HG03045 (cell line): ENCODE measurements around the gene ABHD4.

Experiments used
- ATAC-seq: cut with Tn5 transposase; IDR thresholded peaks from one replicate; pipeline ENCODE4 v1.9.1; 2021; ENCODE audit warnings: mild to moderate bottlenecking, moderate library complexity; ENCODE audit not compliant: unreplicated experiment

The ABHD4 gene

GRCh38 chr14:22658946-22659345 lies 60.8 kb downstream of the ABHD4 start:
- no peak for ATAC-seq

GRCh38 chr14:22660654-22661053 lies 62.6 kb downstream of the ABHD4 start:
- no peak for ATAC-seq
